Lower lobe of right lung (tissue), 2 donors: ENCODE measurements around the gene FAN1. TPM values are rescaled to one million over a fixed set of nuclear protein-coding genes. Genes with fewer than 3 reads are reported as not detected.

ENCODE experiments used
- ATAC-seq, 2 donors: fragments of 200-7000 bp; cut with Tn5 transposase; one replicate each; pipeline ENCODE4 v1.9.1; 2020 to 2022; ENCODE audit warnings: mild to moderate bottlenecking in 2 of 2, moderate library complexity in 2 of 2
- DNase-seq: peaks from one replicate; pipeline ENCODE4 v3.0.0-alpha.2; 2020
- H3K27ac ChIP-seq: fragments of 200-600 bp; one replicate; pipeline ENCODE4 v1.8.0; 2022
- H3K27me3 ChIP-seq: fragments of 200-600 bp; one replicate; pipeline ENCODE4 v1.8.0; 2022; ENCODE audit warnings: low read depth
- H3K36me3 ChIP-seq: fragments of 200-600 bp; one replicate; pipeline ENCODE4 v1.8.0; 2022; ENCODE audit warnings: mild to moderate bottlenecking
- H3K4me1 ChIP-seq: fragments of 200-600 bp; one replicate; pipeline ENCODE4 v1.8.0; 2022
- H3K4me3 ChIP-seq: fragments of 200-600 bp; one replicate; pipeline ENCODE4 v1.8.0; 2022; ENCODE audit warnings: mild to moderate bottlenecking
- H3K9me3 ChIP-seq: fragments of 200-600 bp; one replicate; pipeline ENCODE4 v1.8.0; 2022
- intact Hi-C: fragments of 100-400 bp; cut with DNase I; formaldehyde crosslinking; loops from one replicate; pipeline ENCODE4 v1.11.0; 2022
- total RNA-seq: library from RNA; stranded (reverse); fragmentation: NEBNext Ultra II Directional; extraction: Animal tissue kit (Norgen Biotek cat#: 25700); gene quantifications from one replicate; pipeline ENCODE4 v1.2.1, GENCODE V29; 2021
- TF ChIP-seq, protein P1 (sequence below): fragments of 200-600 bp; IDR thresholded peaks from one replicate; pipeline ENCODE4 v1.8.0; 2022; ENCODE audit warnings: antibody characterized with exemption, mild to moderate bottlenecking
- donor health status: DM: no; HTN: yes; CAD: no; lungs with severe emphysema.

Gene FAN1
- total RNA-seq, 1 donor from 2014 or later = 20.9 TPM

DNA sequence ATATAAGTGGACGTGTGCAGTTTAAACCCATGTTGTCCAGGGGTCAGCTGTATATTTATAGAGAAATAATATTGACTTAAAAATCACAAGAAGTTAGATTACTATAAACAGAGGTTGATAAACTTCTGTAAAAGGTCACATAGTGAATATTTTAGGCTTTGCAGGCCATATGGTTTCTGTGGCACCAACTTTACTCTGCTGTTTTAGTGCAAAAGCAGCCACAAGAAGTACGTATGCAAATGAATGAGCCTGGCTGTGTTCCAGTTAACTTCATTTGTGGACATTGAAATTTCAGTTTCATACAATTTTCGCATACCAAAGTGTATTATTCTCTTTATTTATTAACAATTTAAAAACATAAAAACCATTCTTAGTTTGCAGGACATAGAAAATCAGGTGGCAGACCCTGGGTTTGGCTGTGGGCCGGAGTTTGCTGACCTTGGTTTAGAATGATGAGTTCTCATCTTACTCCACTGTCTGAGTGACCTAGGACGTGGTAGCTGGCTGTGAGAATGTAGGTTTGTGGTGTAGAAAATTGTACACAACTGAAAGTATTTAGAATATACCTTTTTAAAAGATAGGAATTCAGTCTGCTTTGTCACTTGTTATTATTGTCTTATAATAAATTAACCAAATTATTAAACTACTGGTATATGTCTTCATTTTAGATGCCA lies 16.3 kb downstream of the FAN1 start:
- ATAC-seq = no peak
- TF ChIP-seq, protein P1, sequence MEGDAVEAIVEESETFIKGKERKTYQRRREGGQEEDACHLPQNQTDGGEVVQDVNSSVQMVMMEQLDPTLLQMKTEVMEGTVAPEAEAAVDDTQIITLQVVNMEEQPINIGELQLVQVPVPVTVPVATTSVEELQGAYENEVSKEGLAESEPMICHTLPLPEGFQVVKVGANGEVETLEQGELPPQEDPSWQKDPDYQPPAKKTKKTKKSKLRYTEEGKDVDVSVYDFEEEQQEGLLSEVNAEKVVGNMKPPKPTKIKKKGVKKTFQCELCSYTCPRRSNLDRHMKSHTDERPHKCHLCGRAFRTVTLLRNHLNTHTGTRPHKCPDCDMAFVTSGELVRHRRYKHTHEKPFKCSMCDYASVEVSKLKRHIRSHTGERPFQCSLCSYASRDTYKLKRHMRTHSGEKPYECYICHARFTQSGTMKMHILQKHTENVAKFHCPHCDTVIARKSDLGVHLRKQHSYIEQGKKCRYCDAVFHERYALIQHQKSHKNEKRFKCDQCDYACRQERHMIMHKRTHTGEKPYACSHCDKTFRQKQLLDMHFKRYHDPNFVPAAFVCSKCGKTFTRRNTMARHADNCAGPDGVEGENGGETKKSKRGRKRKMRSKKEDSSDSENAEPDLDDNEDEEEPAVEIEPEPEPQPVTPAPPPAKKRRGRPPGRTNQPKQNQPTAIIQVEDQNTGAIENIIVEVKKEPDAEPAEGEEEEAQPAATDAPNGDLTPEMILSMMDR = no peak
- Histone ChIP-seq H3K4me1 (no peaks in the 10 kb centered on the region), H3K9me3 (no peaks in the 10 kb centered on the region), H3K36me3 (peaks cover 86% of the 10 kb centered on the region), H3K27me3 (no peaks in the 10 kb centered on the region), H3K4me3 (no peak overlapping the region), H3K27ac (no peak overlapping the region)
- no peak for DNase-seq
- intact Hi-C loops = no loop called here

DNA sequence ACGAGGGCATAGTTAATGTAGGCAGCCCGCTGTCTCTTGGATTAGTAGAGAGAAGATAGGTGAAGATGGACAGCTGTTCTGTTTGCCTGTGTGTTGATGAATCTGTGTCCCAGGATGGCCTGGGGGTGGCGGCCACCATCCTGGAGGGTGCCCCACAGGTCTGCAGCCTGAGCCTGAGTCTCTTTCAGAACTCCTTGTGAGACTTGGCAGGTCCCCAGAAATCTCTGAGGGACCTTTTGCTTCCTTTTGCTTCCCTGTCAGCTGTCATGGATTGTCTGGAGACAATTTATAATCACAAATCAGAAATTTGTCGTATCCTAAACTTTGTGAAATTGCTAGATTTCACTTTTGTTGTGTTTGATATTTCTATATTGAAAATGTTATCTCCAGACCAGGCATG lies 17.4 kb downstream of the FAN1 start:
- DNase-seq (no peak), ATAC-seq (no peak)
- Histone ChIP-seq H3K9me3 (no peaks in the 10 kb centered on the region), H3K4me3 (no peak overlapping the region), H3K4me1 (no peaks in the 10 kb centered on the region), H3K36me3 (peaks cover 86% of the 10 kb centered on the region), H3K27me3 (no peaks in the 10 kb centered on the region), H3K27ac (no peak overlapping the region)
- intact Hi-C loops = no loop called here
- TF ChIP-seq, protein P1 = no peak

DNA sequence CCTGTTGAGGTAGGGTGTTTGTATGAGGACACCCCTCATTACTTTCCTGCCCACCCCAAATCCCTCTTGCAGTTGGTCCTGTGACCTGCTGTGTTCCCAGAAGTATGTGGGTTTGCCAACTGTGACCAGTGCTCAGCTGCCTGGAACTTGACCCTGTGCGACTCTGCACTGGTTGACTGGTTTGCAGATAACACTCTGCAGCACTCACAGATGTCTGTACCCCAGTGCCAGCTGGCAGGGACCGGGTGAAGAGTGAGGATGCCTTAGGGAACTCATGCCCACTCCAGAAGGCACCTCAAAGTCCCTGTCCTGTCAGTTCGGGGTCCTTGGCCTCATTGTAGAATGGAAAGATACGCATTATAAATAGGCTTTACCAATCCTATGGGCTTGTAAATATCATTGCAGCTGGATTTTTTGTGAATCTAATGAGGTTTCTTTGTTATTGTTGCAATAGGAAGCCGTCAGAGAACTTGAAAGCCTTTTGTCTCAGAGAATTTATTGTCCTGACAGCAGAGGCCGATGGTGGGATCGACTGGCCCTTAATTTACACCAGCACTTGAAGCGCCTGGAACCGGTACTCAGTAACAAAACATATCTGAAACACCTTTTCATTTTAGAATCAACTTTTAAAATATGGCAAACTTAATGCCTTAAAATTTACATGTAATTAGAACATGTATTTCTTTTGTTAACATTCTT lies 18.2 kb downstream of the FAN1 start:
- intact Hi-C loops = no loop called here
- no peak for DNase-seq
- TF ChIP-seq, protein P1 = no peak
- no peak for ATAC-seq
- Histone ChIP-seq H3K4me1 (no peaks in the 10 kb centered on the region), H3K27ac (no peak overlapping the region), H3K36me3 (peaks cover 93% of the 10 kb centered on the region), H3K9me3 (no peaks in the 10 kb centered on the region), H3K27me3 (no peaks in the 10 kb centered on the region), H3K4me3 (no peak overlapping the region)

DNA sequence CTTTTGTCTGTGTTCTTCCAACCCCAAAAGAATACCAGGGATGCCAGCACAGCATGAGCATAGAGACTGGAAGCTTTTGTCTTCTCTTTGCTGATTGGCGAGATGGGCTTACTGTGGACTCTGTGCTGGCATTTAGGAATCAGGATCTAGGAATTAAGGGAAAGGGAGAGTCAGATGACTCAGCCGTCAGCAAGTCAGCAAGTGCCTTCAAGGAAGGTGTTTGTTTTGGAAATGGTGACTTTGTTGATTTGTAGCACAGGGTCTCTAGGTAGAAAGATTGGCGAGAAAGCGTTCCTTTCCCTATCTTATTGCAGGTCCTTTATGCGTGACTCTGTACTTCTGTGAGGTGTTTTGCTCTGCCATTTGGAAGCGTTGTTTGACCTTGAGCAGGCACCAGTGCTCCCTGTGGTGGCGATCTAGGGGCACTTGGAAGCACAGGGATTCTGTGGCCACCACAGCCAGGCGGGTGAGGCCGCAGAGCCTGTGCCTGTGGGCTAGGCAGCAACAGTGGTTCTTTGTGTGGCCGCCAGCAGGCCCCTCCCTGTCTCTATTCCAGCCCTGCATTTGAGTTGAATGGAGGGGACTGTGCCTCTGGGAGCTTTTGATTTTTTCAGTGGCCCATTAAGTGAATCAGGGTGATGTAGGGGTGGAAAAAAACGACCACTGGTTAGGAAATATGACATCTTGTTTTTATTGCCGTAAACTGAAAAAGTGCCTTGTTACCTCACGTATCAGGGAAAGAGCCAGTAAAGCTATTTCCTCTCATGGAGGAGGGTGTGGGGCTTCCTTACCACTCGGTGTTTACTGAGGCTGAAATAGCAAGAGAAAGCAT lies 19.0 kb downstream of the FAN1 start:
- no peak overlapping the region for H3K27ac ChIP-seq
- H3K9me3 ChIP-seq = no peaks in the 10 kb centered on the region
- intact Hi-C loops = no loop called here
- DNase-seq = no peak
- no peak overlapping the region for H3K4me3 ChIP-seq
- H3K27me3 ChIP-seq = no peaks in the 10 kb centered on the region
- no peak for ATAC-seq
- TF ChIP-seq, protein P1 = no peak
- peaks cover 100% of the 10 kb centered on the region for H3K36me3 ChIP-seq
- no peaks in the 10 kb centered on the region for H3K4me1 ChIP-seq

DNA sequence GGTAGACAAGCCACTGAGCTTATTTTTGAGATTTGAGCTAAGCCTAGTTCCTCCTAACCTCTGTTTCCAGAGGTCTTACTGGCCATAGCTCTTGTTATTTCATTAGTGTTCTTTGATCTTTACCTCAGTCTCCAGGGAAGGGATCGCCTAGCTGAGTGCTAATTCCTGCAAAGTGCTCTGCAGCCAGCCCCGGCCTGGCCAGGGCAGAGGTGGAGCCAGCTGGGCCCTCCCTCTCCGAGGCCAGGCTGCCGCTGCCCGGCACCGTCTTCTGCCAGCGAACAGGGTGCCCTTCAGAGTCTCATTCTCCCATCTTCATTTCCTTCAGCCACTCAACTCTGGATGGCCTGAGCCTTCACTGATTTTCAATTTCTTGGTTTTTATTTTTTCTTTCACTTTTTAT lies 19.7 kb downstream of the FAN1 start:
- Histone ChIP-seq H3K27me3 (no peaks in the 10 kb centered on the region), H3K36me3 (peaks cover 98% of the 10 kb centered on the region), H3K4me1 (no peaks in the 10 kb centered on the region), H3K27ac (no peak overlapping the region), H3K9me3 (no peaks in the 10 kb centered on the region), H3K4me3 (no peak overlapping the region)
- intact Hi-C loops = no loop called here
- TF ChIP-seq, protein P1 = no peak
- ATAC-seq (no peak), DNase-seq (no peak)
